ENCODE data around the gene AJM1. TPM values are rescaled to one million over a fixed set of nuclear protein-coding genes. Genes with fewer than 3 reads are reported as not detected.

The AJM1 gene
- total RNA-seq, 4 donors from 2014 or later, result 2.5 to 10.9 (median 5.7) TPM

- Histone ChIP-seq H3K27me3 (no peaks in the 10 kb centered on the region), H3K9me3 (no peaks in the 10 kb centered on the region), H3K4me3 (no peak overlapping the region), H3K4me1 (peaks cover 0 to 33% (median 10%) of the 10 kb centered on the region in 3 donors), H3K36me3 (peaks cover 0 to 17% of the 10 kb centered on the region in 2 donors), H3K27ac (no peak overlapping the region)
- no peak for ATAC-seq
- TF ChIP-seq POLR2A (IDR thresholded peaks at IDR 0.05), result no peak
- TF ChIP-seq EP300 (IDR thresholded peaks at IDR 0.05), result no peak
- TF ChIP-seq POLR2AphosphoS5 (IDR thresholded peaks at IDR 0.05), result no peak
- TF ChIP-seq CTCF (IDR thresholded peaks at IDR 0.05), result no peak
- no CpG with 5 or more reads among the region's 23 CpGs for WGBS, 2 donors (ENCODE audit: low coverage in 1 of 2)
These were observed 12.7 kb downstream of the AJM1 start for GRCh38 chr9:136854842-136855460.

- ATAC-seq, result no peak
- no peak overlapping the region for H3K27ac ChIP-seq
- no peak overlapping the region for H3K4me3 ChIP-seq
- no peaks in the 10 kb centered on the region for H3K9me3 ChIP-seq
- H3K4me1 ChIP-seq, result peaks cover 0 to 27% (median 4%) of the 10 kb centered on the region in 3 donors
- H3K36me3 ChIP-seq, result peaks cover 0 to 21% of the 10 kb centered on the region in 2 donors
- TF ChIP-seq POLR2AphosphoS5 (IDR thresholded peaks at IDR 0.05) (no peak), CTCF (IDR thresholded peaks at IDR 0.05) (no peak), EP300 (IDR thresholded peaks at IDR 0.05) (no peak), POLR2A (IDR thresholded peaks at IDR 0.05) (no peak)
- 56% methylated on average over 5 of the region's 26 CpGs; no CpG with 5 or more reads in 1 of the 2 donors for WGBS, 2 donors (ENCODE audit: low coverage in 1 of 2)
- H3K27me3 ChIP-seq, result no peaks in the 10 kb centered on the region
These were observed 13.3 kb downstream of the AJM1 start for GRCh38 chr9:136855461-136856078.

- Histone ChIP-seq H3K27me3 (no peaks in the 10 kb centered on the region), H3K4me3 (no peak overlapping the region), H3K4me1 (peaks cover 0 to 21% (median 4%) of the 10 kb centered on the region in 3 donors), H3K36me3 (peaks cover 0 to 21% of the 10 kb centered on the region in 2 donors), H3K27ac (no peak overlapping the region), H3K9me3 (no peaks in the 10 kb centered on the region)
- no peak for ATAC-seq
- WGBS, 2 donors (ENCODE audit: low coverage in 1 of 2), result no CpG with 5 or more reads among the region's 15 CpGs
- no peak for TF ChIP-seq POLR2A (IDR thresholded peaks at IDR 0.05)
- no peak for TF ChIP-seq EP300 (IDR thresholded peaks at IDR 0.05)
- no peak for TF ChIP-seq POLR2AphosphoS5 (IDR thresholded peaks at IDR 0.05)
These were observed 13.8 kb downstream of the AJM1 start for GRCh38 chr9:136856079-136856476.

- no CpG with 5 or more reads among the region's 14 CpGs for WGBS, 2 donors (ENCODE audit: low coverage in 1 of 2)
- ATAC-seq, result no peak
- Histone ChIP-seq H3K27me3 (no peaks in the 10 kb centered on the region), H3K36me3 (peaks cover 0 to 21% of the 10 kb centered on the region in 2 donors), H3K9me3 (no peaks in the 10 kb centered on the region), H3K4me1 (peaks cover 0 to 16% (median 4%) of the 10 kb centered on the region in 3 donors), H3K27ac (no peak overlapping the region), H3K4me3 (no peak overlapping the region)
- TF ChIP-seq EP300 (IDR thresholded peaks at IDR 0.05), result no peak
- TF ChIP-seq CTCF (IDR thresholded peaks at IDR 0.05), result no peak
- no peak for TF ChIP-seq POLR2A (IDR thresholded peaks at IDR 0.05)
- TF ChIP-seq POLR2AphosphoS5 (IDR thresholded peaks at IDR 0.05), result no peak
These were observed 14.4 kb downstream of the AJM1 start for GRCh38 chr9:136856541-136857141.

GRCh38 chr9:136857166-136857565, 14.9 kb downstream of the AJM1 start:
- no peaks in the 10 kb centered on the region for H3K27me3 ChIP-seq
- no peak overlapping the region for H3K4me3 ChIP-seq
- no peak for ATAC-seq
- H3K9me3 ChIP-seq, result no peaks in the 10 kb centered on the region
- H3K36me3 ChIP-seq, result peaks cover 0 to 23% of the 10 kb centered on the region in 2 donors
- no CpG with 5 or more reads among the region's 19 CpGs for WGBS, 2 donors (ENCODE audit: low coverage in 1 of 2)
- H3K4me1 ChIP-seq, result peaks cover 0 to 14% (median 4%) of the 10 kb centered on the region in 3 donors
- no peak overlapping the region for H3K27ac ChIP-seq
- no peak for TF ChIP-seq POLR2AphosphoS5 (IDR thresholded peaks at IDR 0.05)
- TF ChIP-seq CTCF (IDR thresholded peaks at IDR 0.05), result no peak
- no peak for TF ChIP-seq EP300 (IDR thresholded peaks at IDR 0.05)
- TF ChIP-seq POLR2A (IDR thresholded peaks at IDR 0.05), result no peak

Data from gastroesophageal sphincter (tissue), 4 donors.